CD4-positive, alpha-beta T cell (primary cell): ENCODE data around the gene KLK4. TPM values are rescaled to one million over a fixed set of nuclear protein-coding genes. Genes with fewer than 3 reads are reported as not detected.
A peak's percentile ranks its signal among the peaks of the same experiment; 100 is the strongest.

ENCODE experiments used
- ATAC-seq: fragments of 200-7000 bp; cut with Tn5 transposase; one replicate; pipeline ENCODE4 v1.10.0; 2022; ENCODE audit warnings: mild to moderate bottlenecking; ENCODE audit not compliant: poor library complexity
- CTCF ChIA-PET: fragments of 350-600 bp; sonication (Branson Sonifier 250); formaldehyde crosslinking; loops from one replicate; lab custom pipeline; 2021; ENCODE audit warnings: antibody characterized with exemption, inconsistent platforms; lab: Charles Lee
- POLR2A ChIA-PET: fragments of 350-600 bp; sonication (Branson Sonifier 250); formaldehyde crosslinking; loops from one replicate; lab custom pipeline; 2021; ENCODE audit warnings: antibody characterized with exemption, inconsistent platforms; lab: Charles Lee
- DNase-seq, 14 experiments: peaks; one replicate each; pipeline ENCODE4 v3.0.0-alpha.2; 2013 to 2020; ENCODE audit warnings: mixed read lengths in 2 of 14
- H3K27ac ChIP-seq, 2 donors: one replicate each; pipeline versions ENCODE4 v1.5.1 to v1.7.0; 2013; ENCODE audit warnings: low read length in 2 of 2, low read depth in 1 of 2, mild to moderate bottlenecking in 1 of 2
- H3K27me3 ChIP-seq, 2 experiments: 1 replicate in 1 of 2; 2 replicates in 1 of 2; pipeline versions ENCODE4 v1.6.1 to v1.7.0; 2013; ENCODE audit warnings: low read length in 2 of 2, control low read depth in 1 of 2, mild to moderate bottlenecking in 1 of 2, moderate library complexity in 1 of 2; ENCODE audit not compliant: insufficient read depth in 2 of 2, control insufficient read depth in 1 of 2
- H3K36me3 ChIP-seq: one replicate; pipeline ENCODE4 v1.6.1; 2013; ENCODE audit warnings: low read length, control low read depth; ENCODE audit not compliant: insufficient read depth
- H3K4me1 ChIP-seq: one replicate; pipeline ENCODE4 v1.6.1; 2013; ENCODE audit warnings: low read length, control low read depth; ENCODE audit not compliant: insufficient read depth
- H3K4me3 ChIP-seq: one replicate; pipeline ENCODE4 v1.5.1; 2013; ENCODE audit warnings: mild to moderate bottlenecking, low read length, moderate library complexity
- H3K9me3 ChIP-seq, 2 experiments: 1 replicate in 1 of 2; 2 replicates in 1 of 2; pipeline versions ENCODE4 v1.6.1 to v1.7.0; 2013; ENCODE audit warnings: low read length in 2 of 2, mild to moderate bottlenecking in 2 of 2, control low read depth in 1 of 2, moderate library complexity in 1 of 2; ENCODE audit not compliant: control insufficient read depth in 1 of 2, insufficient read depth in 1 of 2
- H3K27ac Mint-ChIP-seq: one replicate; pipeline ENCODE4 v1.8.0; 2020; ENCODE audit warnings: mixed read lengths
- H3K27me3 Mint-ChIP-seq: one replicate; pipeline ENCODE4 v1.8.0; 2021; ENCODE audit warnings: mixed read lengths
- H3K36me3 Mint-ChIP-seq: one replicate; pipeline ENCODE4 v1.8.0; 2021; ENCODE audit warnings: low read depth, mixed read lengths
- H3K4me1 Mint-ChIP-seq: one replicate; pipeline ENCODE4 v1.8.0; 2021; ENCODE audit warnings: low read depth, mixed read lengths
- H3K4me3 Mint-ChIP-seq: one replicate; pipeline ENCODE4 v1.8.0; 2020; ENCODE audit warnings: mild to moderate bottlenecking, mixed read lengths
- H3K9me3 Mint-ChIP-seq: one replicate; pipeline ENCODE4 v1.8.0; 2020; ENCODE audit warnings: mixed read lengths
- intact Hi-C, 2 experiments: fragments of 100-400 bp; cut with DNase I in 1 of 2; cut with micrococcal nuclease in 1 of 2; formaldehyde crosslinking; loops; one replicate each; pipeline versions ENCODE4 v1.15.1 to v1.9.0; 2023 to 2025; cut with DNase I, micrococcal nuclease
- total RNA-seq, 174 experiments: library from RNA in 2 of 174; stranded (reverse) in 2 of 174; gene quantifications; one replicate each; pipeline ENCODE4 v1.2.3 and lab custom pipeline; 2021 to 2026
- TF ChIP-seq, protein P1 (sequence below): fragments of 200-600 bp; IDR thresholded peaks from one replicate; pipeline ENCODE4 v1.8.0; 2022; ENCODE audit warnings: antibody characterized with exemption, mild to moderate bottlenecking

Gene KLK4
- total RNA-seq, 2 experiments from 2014 or later: not detected

DNA sequence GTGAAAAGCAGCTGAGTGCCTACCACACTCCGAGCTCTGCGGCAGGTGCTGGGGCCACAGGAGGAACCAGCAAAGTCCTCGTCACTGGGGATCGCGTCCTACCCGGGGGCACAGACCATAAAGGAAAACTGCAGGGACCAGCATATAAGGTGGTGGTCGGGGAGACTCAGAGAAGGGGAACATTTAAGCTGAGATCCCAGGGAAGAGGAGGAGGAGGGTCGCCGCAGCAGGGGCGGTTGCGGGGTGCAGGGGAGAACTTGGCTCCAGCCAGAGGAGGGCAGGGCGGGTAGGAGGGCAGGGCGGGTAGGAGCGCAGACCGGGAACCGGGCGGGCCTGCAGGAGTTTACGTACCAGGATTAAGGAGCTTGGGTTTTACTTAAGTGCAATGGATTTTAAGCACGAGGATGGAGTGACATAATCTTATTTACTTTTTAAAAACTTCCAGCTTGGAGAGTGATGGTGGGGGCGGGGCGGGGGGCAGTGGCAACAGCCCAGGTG is 956 bp upstream of the KLK4 start:
- H3K27ac Mint-ChIP-seq: no peak overlapping the region
- Histone ChIP-seq H3K27ac (no peak overlapping the region), H3K27me3 (peaks cover 29 to 70% of the 10 kb centered on the region in 2 experiments), H3K4me1 (peaks cover 8% of the 10 kb centered on the region), H3K9me3 (peaks cover 0 to 26% of the 10 kb centered on the region in 2 experiments), H3K36me3 (no peaks in the 10 kb centered on the region), H3K4me3 (no peak overlapping the region)
- H3K4me3 Mint-ChIP-seq: no peak overlapping the region
- intact Hi-C loops: no loop called here
- ChIA-PET POLR2A (no interaction called here), CTCF (no interaction called here)
- H3K36me3 Mint-ChIP-seq: no peaks in the 10 kb centered on the region
- ATAC-seq (no peak), DNase-seq (no peak)
- no peaks in the 10 kb centered on the region for H3K9me3 Mint-ChIP-seq
- H3K27me3 Mint-ChIP-seq: peaks cover 10% of the 10 kb centered on the region
- H3K4me1 Mint-ChIP-seq: peaks cover 8% of the 10 kb centered on the region
- TF ChIP-seq, protein P1, sequence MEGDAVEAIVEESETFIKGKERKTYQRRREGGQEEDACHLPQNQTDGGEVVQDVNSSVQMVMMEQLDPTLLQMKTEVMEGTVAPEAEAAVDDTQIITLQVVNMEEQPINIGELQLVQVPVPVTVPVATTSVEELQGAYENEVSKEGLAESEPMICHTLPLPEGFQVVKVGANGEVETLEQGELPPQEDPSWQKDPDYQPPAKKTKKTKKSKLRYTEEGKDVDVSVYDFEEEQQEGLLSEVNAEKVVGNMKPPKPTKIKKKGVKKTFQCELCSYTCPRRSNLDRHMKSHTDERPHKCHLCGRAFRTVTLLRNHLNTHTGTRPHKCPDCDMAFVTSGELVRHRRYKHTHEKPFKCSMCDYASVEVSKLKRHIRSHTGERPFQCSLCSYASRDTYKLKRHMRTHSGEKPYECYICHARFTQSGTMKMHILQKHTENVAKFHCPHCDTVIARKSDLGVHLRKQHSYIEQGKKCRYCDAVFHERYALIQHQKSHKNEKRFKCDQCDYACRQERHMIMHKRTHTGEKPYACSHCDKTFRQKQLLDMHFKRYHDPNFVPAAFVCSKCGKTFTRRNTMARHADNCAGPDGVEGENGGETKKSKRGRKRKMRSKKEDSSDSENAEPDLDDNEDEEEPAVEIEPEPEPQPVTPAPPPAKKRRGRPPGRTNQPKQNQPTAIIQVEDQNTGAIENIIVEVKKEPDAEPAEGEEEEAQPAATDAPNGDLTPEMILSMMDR: no peak

DNA sequence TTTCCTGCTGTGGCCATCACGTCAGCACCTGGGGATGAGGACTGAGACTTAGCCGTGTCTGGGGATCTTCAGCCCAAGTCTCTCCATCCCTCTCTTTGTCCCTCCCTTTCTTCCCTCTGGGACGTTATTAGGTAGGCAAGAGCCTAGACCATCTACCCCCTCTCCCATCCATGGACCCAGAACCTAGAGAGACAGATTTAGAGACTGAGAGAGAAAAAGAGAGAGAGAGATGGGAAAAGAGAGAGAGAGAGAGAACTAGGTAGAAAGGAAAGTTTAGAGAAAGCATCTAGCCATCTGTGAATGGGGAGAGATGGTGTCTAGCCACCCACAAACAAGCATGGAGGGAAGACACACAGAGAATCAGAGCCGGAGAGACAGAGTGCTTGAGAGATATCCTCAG is 473 bp downstream of the KLK4 start:
- Mint-ChIP-seq H3K36me3 (no peaks in the 10 kb centered on the region), H3K27ac (no peak overlapping the region), H3K9me3 (no peaks in the 10 kb centered on the region), H3K4me3 (no peak overlapping the region), H3K27me3 (peaks cover 7% of the 10 kb centered on the region), H3K4me1 (peaks cover 8% of the 10 kb centered on the region)
- Histone ChIP-seq H3K9me3 (peaks cover 0 to 26% of the 10 kb centered on the region in 2 experiments), H3K4me3 (no peak overlapping the region), H3K36me3 (no peaks in the 10 kb centered on the region), H3K27me3 (peaks cover 32 to 65% of the 10 kb centered on the region in 2 experiments), H3K4me1 (peaks cover 8% of the 10 kb centered on the region), H3K27ac (no peak overlapping the region)
- DNase-seq: no peak
- ChIA-PET POLR2A (no interaction called here), CTCF (no interaction called here)
- ATAC-seq: no peak
- TF ChIP-seq, protein P1: no peak
- intact Hi-C loops: no loop called here

DNA sequence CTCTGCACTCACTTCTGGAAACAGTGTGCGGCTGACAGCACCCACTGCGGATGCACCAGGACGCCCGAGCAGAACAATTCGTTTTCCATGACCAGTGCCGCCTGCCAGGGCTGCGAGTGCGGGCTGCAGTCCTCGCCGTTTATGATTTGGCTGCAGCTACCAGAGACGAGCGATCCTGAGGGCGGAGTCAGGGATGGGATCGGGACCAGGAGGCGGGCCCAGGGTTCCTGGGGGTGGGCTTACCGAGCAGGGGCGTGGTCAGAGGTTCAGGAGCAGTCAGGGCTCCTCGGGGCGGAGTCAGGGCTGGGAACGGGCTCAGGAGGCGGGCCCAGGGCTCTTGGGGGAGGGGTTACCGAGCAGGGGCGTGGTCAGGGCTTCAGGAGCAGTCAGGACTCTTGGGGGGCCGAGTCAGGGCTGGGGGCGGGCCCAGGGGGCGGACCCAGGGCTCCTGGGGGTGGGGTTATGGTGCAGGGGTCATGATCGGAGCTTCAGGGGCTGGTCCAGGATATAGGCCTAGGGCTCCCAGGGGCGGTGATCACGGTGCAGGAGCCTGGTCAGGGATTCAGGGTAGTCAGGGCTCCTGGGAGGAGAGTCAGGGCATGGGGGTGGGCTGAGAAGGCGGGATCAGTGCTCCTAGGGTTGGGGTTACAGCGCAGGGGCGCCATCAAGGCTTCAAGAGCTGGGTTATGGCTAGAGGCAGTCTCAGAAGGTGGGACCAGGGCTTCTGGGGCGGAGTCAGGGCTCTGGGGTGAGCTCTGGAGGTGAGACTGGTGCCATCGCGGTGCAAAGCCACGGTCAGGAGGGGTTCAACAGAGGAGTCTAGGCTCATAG is 1.7 kb downstream of the KLK4 start:
- no peaks in the 10 kb centered on the region for H3K36me3 ChIP-seq
- no peak overlapping the region for H3K4me3 ChIP-seq
- Mint-ChIP-seq H3K27me3 (peaks cover 16% of the 10 kb centered on the region), H3K9me3 (no peaks in the 10 kb centered on the region), H3K27ac (no peak overlapping the region), H3K4me3 (no peak overlapping the region), H3K36me3 (no peaks in the 10 kb centered on the region), H3K4me1 (peaks cover 8% of the 10 kb centered on the region)
- CTCF ChIA-PET: no interaction called here
- DNase-seq: peak in 5 of 14 experiments; percentile 8 to 44 (median 17)
- TF ChIP-seq, protein P1: no peak
- H3K27me3 ChIP-seq: peaks cover 32 to 71% of the 10 kb centered on the region in 2 experiments
- POLR2A ChIA-PET: no interaction called here
- H3K9me3 ChIP-seq: peaks cover 0 to 26% of the 10 kb centered on the region in 2 experiments
- no peak overlapping the region for H3K27ac ChIP-seq
- peak; percentile 34 for ATAC-seq
- intact Hi-C loops: no loop called here
- H3K4me1 ChIP-seq: peaks cover 8% of the 10 kb centered on the region
